H1 (cell line): ENCODE measurements around the gene RBM18. TPM values are rescaled to one million over a fixed set of nuclear protein-coding genes. Genes with fewer than 3 reads are reported as not detected.

Experiments used
- polyA plus RNA-seq, 7 experiments: library from polyadenylated mRNA; depleted of rRNA in 3 of 7; stranded (reverse) in 5 of 7; unstranded in 2 of 7; fragments of >200 nt in 5 of 7; fragments of 200-250 nt in 2 of 7; gene quantifications; 1 replicate in 5 of 7; 2 replicates in 1 of 7; 4 replicates in 1 of 7; pipeline versions ENCODE4 v1.2.1 to v1.2.3, GENCODE V29; 2011 to 2013; ENCODE audit warnings: missing spikeins in 2 of 7, mixed read lengths in 2 of 7
- total RNA-seq: library from RNA; stranded (reverse); fragmentation: NEBNext Ultra II Directional; extraction: Animal tissue kit (Norgen Biotek cat#: 25700); gene quantifications from 2 replicates; pipeline ENCODE4 v1.2.1, GENCODE V29; 2021

The RBM18 gene
- total and polyA plus RNA-seq, 2 of the 8 experiments (the other 6 are each of a cell fraction or from before 2014, with no cell fraction given), result 5.9 to 14.3 TPM

Other genes with a start within 250 kb of the RBM18 start
- 0.80 and 0.86 TPM in 2 replicates for gene TTLL11, start 171.5 kb downstream of the RBM18 start, total RNA-seq
- 0.56 and 0.97 TPM in 2 replicates for gene TTLL11, start 171.5 kb downstream of the RBM18 start, polyA plus RNA-seq (2011; rRNA removed)
- gene NDUFA8, start 105.1 kb downstream of the RBM18 start, total RNA-seq, result 59.8 and 61.0 TPM in 2 replicates
- gene NDUFA8, start 105.1 kb downstream of the RBM18 start, polyA plus RNA-seq (2011; rRNA removed), result 56.6 and 73.8 TPM in 2 replicates
- not detected in 2 replicates for gene MORN5, start 104.9 kb downstream of the RBM18 start, total RNA-seq
- not detected in 2 replicates for gene MORN5, start 104.9 kb downstream of the RBM18 start, polyA plus RNA-seq (2011; rRNA removed)
- gene LHX6, start 35.9 kb downstream of the RBM18 start, total RNA-seq, result 1.2 and 1.9 TPM in 2 replicates
- gene LHX6, start 35.9 kb downstream of the RBM18 start, polyA plus RNA-seq (2011; rRNA removed), result 0.92 and 1.0 TPM in 2 replicates
- gene MRRF, start within 50 bp of the RBM18 start, total RNA-seq, result 42.2 and 47.8 TPM in 2 replicates
- gene MRRF, start within 50 bp of the RBM18 start, polyA plus RNA-seq (2011; rRNA removed), result 16.7 and 29.4 TPM in 2 replicates
- gene PTGS1, start 106.2 kb upstream of the RBM18 start, total RNA-seq, result 1.1 and 1.3 TPM in 2 replicates
- gene PTGS1, start 106.2 kb upstream of the RBM18 start, polyA plus RNA-seq (2011; rRNA removed), result 1.9 and 2.4 TPM in 2 replicates
- not detected in 2 replicates for gene OR1J1, start 213.1 kb upstream of the RBM18 start, total RNA-seq
- gene OR1J1, start 213.1 kb upstream of the RBM18 start, polyA plus RNA-seq (2011; rRNA removed), result not detected in 2 replicates
- gene OR1J2, start 246.0 kb upstream of the RBM18 start, total RNA-seq, result not detected in 2 replicates
- gene OR1J2, start 246.0 kb upstream of the RBM18 start, polyA plus RNA-seq (2011; rRNA removed), result not detected in 2 replicates